Osteoblast (primary cell): Measurements from ENCODE around the gene JADE2. TPM values are rescaled to one million over a fixed set of nuclear protein-coding genes. Genes with fewer than 3 reads are reported as not detected.

Experiments used
- DNase-seq: peaks from one replicate; pipeline ENCODE4 v3.0.0; 2011; ENCODE audit warnings: low spot score, mixed read lengths; ENCODE audit not compliant: insufficient read length; ENCODE audit errors: missing footprints
- H2AFZ ChIP-seq: 2 replicates; pipeline ENCODE4 v1.6.0; 2011; ENCODE audit warnings: mild to moderate bottlenecking, low read length
- H3K27ac ChIP-seq: 2 replicates; pipeline ENCODE4 v1.5.1; 2011; ENCODE audit warnings: mild to moderate bottlenecking, low read depth, low read length, moderate library complexity
- H3K27me3 ChIP-seq: 2 replicates; pipeline ENCODE4 v1.6.0; 2012; ENCODE audit warnings: mild to moderate bottlenecking, control low read depth, inconsistent platforms, low read length, moderate library complexity; ENCODE audit not compliant: insufficient read depth
- H3K36me3 ChIP-seq: 2 replicates; pipeline ENCODE4 v1.5.1; 2011; ENCODE audit warnings: mild to moderate bottlenecking, low read length, control low read depth, moderate library complexity; ENCODE audit not compliant: insufficient read depth
- H3K4me1 ChIP-seq: 2 replicates; pipeline ENCODE4 v1.5.1; 2011; ENCODE audit warnings: mild to moderate bottlenecking, low read length, control low read depth, moderate library complexity; ENCODE audit not compliant: insufficient read depth
- H3K4me2 ChIP-seq: 2 replicates; pipeline ENCODE4 v1.6.0; 2011; ENCODE audit warnings: mild to moderate bottlenecking, low read length; ENCODE audit not compliant: insufficient read depth
- H3K4me3 ChIP-seq: fragments of 200-600 bp; sonication (generic); 3 replicates; pipeline ENCODE4 v1.5.1; 2012; ENCODE audit warnings: mild to moderate bottlenecking, low read length, inconsistent platforms; ENCODE audit not compliant: insufficient read depth
- H3K79me2 ChIP-seq: 2 replicates; pipeline ENCODE4 v1.6.0; 2012; ENCODE audit warnings: mild to moderate bottlenecking, low read length, control low read depth, inconsistent platforms; ENCODE audit not compliant: insufficient read depth
- H3K9me3 ChIP-seq: 2 replicates; pipeline ENCODE4 v1.5.1; 2011; ENCODE audit warnings: low read depth, low read length, control low read depth
- H4K20me1 ChIP-seq: 2 replicates; pipeline ENCODE4 v1.6.0; 2012; ENCODE audit warnings: mild to moderate bottlenecking, low read length, control low read depth; ENCODE audit not compliant: insufficient read depth
- total RNA-seq: library from RNA; depleted of rRNA; stranded (reverse); fragments of >200 nt; gene quantifications from 2 replicates; pipeline ENCODE4 v1.2.3, GENCODE V29; 2012
- TF ChIP-seq, protein P1 (sequence below): IDR thresholded peaks from 2 replicates; pipeline ENCODE4 v1.5.1; 2011; ENCODE audit warnings: mild to moderate bottlenecking, low read depth, low read length, moderate library complexity; ENCODE audit errors: extremely low read depth

Gene JADE2
- total RNA-seq, 1 donor: 26.8 TPM

DNA sequence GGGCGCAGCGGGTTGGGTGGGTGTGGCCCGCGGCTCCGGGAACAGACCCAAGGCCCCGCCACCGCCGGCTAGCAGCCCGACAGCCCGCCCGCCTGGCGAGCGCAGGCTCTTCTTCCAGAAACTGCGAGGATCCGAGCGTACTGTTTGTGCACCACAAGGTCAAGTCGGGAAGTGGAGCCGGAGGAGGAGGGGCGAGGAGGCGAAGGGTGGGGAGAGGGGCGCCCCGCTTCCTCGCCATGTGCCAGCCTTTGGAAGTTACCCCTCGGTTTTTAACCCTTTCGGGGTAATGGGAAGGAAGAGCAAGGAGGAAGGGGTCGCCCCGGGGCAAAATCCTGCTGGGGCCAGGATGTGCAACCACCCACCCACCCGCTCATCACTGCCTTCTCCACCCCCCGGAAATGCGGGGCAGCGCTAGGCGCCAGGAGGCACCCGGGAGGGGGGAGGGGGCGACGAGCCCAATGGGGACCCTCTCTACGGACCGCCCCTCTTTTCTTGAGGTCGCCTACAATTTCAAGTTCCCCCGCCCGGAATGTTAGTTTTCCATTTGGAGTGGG lies 1.1 kb upstream of the JADE2 start:
- H3K27ac ChIP-seq: peak overlapping the region; percentile 77
- peak overlapping the region; percentile 89 for H2AFZ ChIP-seq
- peaks cover 14% of the 10 kb centered on the region for H3K4me1 ChIP-seq
- H3K4me2 ChIP-seq: peak overlapping the region; percentile 98
- H3K27me3 ChIP-seq: peaks cover 20% of the 10 kb centered on the region
- H3K36me3 ChIP-seq: no peaks in the 10 kb centered on the region
- TF ChIP-seq, protein P1, sequence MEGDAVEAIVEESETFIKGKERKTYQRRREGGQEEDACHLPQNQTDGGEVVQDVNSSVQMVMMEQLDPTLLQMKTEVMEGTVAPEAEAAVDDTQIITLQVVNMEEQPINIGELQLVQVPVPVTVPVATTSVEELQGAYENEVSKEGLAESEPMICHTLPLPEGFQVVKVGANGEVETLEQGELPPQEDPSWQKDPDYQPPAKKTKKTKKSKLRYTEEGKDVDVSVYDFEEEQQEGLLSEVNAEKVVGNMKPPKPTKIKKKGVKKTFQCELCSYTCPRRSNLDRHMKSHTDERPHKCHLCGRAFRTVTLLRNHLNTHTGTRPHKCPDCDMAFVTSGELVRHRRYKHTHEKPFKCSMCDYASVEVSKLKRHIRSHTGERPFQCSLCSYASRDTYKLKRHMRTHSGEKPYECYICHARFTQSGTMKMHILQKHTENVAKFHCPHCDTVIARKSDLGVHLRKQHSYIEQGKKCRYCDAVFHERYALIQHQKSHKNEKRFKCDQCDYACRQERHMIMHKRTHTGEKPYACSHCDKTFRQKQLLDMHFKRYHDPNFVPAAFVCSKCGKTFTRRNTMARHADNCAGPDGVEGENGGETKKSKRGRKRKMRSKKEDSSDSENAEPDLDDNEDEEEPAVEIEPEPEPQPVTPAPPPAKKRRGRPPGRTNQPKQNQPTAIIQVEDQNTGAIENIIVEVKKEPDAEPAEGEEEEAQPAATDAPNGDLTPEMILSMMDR: no peak
- H3K9me3 ChIP-seq: no peaks in the 10 kb centered on the region
- H3K79me2 ChIP-seq: peaks cover 23% of the 10 kb centered on the region
- peak overlapping the region; percentile 90 for H3K4me3 ChIP-seq
- peak; percentile 94 for DNase-seq
- peaks cover 12% of the 10 kb centered on the region for H4K20me1 ChIP-seq

DNA sequence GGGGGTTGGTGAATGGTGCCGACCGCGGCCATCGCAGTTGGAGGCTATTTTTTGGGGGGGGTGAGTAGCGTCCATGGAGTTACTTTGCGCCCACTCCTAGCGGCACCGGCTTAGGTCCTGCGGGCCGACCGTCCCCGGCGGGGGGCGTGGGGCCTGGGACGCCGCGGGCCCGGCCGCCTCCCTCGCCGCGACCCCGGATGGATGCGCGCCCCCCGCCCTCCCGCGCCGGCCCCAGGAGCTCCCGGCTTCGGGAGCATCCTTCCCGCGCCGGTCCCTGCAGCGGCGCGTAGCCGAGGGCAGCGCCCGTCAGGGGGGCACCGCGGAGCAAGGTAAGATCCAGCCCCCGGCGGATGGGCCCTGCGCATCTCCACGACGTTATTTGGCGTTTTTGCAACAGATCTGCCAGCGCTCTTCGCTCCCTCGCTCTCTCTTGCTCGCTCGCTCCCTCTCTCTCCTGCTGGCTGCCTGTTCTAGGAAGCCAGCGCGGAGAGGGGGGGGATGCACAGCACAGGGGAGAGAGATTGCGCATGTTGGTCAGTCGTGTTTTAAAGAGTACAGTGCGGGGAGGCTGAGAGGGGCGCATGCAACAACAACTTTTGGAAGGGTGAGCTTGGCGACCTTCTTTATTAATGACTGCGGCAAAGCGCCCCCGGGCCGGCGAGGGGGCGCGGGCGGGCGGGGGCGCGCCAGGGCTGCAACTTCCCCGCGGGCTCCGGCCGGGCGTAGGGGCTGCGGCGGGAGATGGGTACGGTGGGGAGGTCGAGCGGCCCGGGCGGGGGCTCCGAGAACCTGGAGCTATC lies 413 bp downstream of the JADE2 start:
- Histone ChIP-seq H3K9me3 (no peaks in the 10 kb centered on the region), H3K4me1 (peaks cover 17% of the 10 kb centered on the region), H4K20me1 (peaks cover 21% of the 10 kb centered on the region), H3K4me2 (peak overlapping the region; percentile 84), H3K36me3 (no peaks in the 10 kb centered on the region), H3K27me3 (peaks cover 14% of the 10 kb centered on the region), H2AFZ (peak overlapping the region; percentile 82), H3K27ac (peak overlapping the region; percentile 58), H3K79me2 (peaks cover 38% of the 10 kb centered on the region), H3K4me3 (peak overlapping the region; percentile 90)
- peak; percentile 97 for DNase-seq
- TF ChIP-seq, protein P1: no peak

DNA sequence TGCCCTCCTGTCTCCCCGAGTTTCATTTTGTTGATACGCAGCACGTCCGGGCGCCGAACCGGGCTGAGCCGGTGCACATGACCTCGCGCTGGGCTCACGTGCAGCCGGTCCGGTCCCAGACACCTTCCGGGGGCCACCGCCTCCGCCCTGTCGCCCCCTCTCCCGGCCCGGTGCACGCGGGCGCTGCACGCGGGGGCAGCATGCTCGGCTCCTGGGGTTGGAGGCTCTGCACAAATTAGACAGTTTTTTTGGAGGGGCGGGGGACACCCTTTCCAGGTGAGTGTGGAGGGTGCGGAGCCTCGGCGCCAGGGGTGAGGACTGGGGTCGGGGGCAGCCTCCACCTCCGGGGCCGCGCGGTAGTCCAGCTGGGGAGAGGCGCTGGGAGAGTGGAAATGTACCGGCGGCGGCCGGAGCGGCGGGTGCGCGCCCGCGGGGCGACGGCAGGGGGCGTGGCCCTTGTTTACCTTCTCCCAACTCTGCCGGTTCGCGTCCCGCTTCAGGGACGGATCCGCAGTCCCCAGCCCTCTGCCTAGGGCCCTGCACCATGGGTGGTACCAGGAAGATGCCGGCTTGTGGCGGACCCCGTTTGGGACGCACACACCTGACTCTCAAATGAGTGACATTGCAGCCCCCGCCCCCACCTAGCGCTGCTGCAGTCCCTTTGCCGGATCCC lies 1.1 kb downstream of the JADE2 start:
- peaks cover 46% of the 10 kb centered on the region for H3K79me2 ChIP-seq
- peaks cover 20% of the 10 kb centered on the region for H3K4me1 ChIP-seq
- DNase-seq: peak; percentile 97
- peak overlapping the region; percentile 74 for H2AFZ ChIP-seq
- H4K20me1 ChIP-seq: peaks cover 27% of the 10 kb centered on the region
- peak overlapping the region; percentile 90 for H3K4me3 ChIP-seq
- H3K27ac ChIP-seq: peak overlapping the region; percentile 58
- peaks cover 7% of the 10 kb centered on the region for H3K27me3 ChIP-seq
- H3K36me3 ChIP-seq: no peaks in the 10 kb centered on the region
- H3K4me2 ChIP-seq: peak overlapping the region; percentile 84
- TF ChIP-seq, protein P1: peak; percentile 26
- H3K9me3 ChIP-seq: no peaks in the 10 kb centered on the region
